Endothelial cell (in vitro differentiated cells): ENCODE results near the gene POFUT2. TPM values are rescaled to one million over a fixed set of nuclear protein-coding genes. Genes with fewer than 3 reads are reported as not detected.
A peak's percentile ranks its signal among the peaks of the same experiment; 100 is the strongest.

Experiments
- DNase-seq: peaks from one replicate; pipeline ENCODE4 v3.0.0; 2021; ENCODE audit warnings: low spot score
- H3K27ac Mint-ChIP-seq: one replicate; pipeline ENCODE4 v1.8.0; 2021; ENCODE audit warnings: mixed read lengths, inconsistent platforms; ENCODE audit not compliant: unreplicated experiment
- H3K27me3 Mint-ChIP-seq: one replicate; pipeline ENCODE4 v1.8.0; 2021; ENCODE audit warnings: mild to moderate bottlenecking, moderate library complexity, mixed read lengths, inconsistent platforms; ENCODE audit not compliant: unreplicated experiment
- H3K36me3 Mint-ChIP-seq: one replicate; pipeline ENCODE4 v1.8.0; 2021; ENCODE audit warnings: mild to moderate bottlenecking, low read depth, mixed read lengths, inconsistent platforms; ENCODE audit not compliant: unreplicated experiment
- H3K4me1 Mint-ChIP-seq: one replicate; pipeline ENCODE4 v1.8.0; 2021; ENCODE audit warnings: mild to moderate bottlenecking, mixed read lengths, inconsistent platforms; ENCODE audit not compliant: unreplicated experiment
- H3K4me3 Mint-ChIP-seq: one replicate; pipeline ENCODE4 v1.8.0; 2021; ENCODE audit warnings: mild to moderate bottlenecking, mixed read lengths, inconsistent platforms; ENCODE audit not compliant: unreplicated experiment
- H3K9me3 Mint-ChIP-seq: one replicate; pipeline ENCODE4 v1.8.0; 2021; ENCODE audit warnings: mixed read lengths, inconsistent platforms; ENCODE audit not compliant: unreplicated experiment
- total RNA-seq: library from RNA; stranded (reverse); fragmentation: NEBNext Ultra II Directional; extraction: Animal tissue kit (Norgen Biotek cat#: 25700); gene quantifications from one replicate; pipeline ENCODE4 v1.2.1, GENCODE V29; 2021; ENCODE audit not compliant: unreplicated experiment
- TF ChIP-seq, protein P1 (sequence below): fragments of 200-600 bp; sonication (generic); IDR thresholded peaks from one replicate; pipeline ENCODE4 v1.5.0; 2021; ENCODE audit warnings: antibody characterized with exemption; ENCODE audit not compliant: unreplicated experiment

POFUT2 gene
- total RNA-seq, 1 donor from 2014 or later = 37.8 TPM

DNA sequence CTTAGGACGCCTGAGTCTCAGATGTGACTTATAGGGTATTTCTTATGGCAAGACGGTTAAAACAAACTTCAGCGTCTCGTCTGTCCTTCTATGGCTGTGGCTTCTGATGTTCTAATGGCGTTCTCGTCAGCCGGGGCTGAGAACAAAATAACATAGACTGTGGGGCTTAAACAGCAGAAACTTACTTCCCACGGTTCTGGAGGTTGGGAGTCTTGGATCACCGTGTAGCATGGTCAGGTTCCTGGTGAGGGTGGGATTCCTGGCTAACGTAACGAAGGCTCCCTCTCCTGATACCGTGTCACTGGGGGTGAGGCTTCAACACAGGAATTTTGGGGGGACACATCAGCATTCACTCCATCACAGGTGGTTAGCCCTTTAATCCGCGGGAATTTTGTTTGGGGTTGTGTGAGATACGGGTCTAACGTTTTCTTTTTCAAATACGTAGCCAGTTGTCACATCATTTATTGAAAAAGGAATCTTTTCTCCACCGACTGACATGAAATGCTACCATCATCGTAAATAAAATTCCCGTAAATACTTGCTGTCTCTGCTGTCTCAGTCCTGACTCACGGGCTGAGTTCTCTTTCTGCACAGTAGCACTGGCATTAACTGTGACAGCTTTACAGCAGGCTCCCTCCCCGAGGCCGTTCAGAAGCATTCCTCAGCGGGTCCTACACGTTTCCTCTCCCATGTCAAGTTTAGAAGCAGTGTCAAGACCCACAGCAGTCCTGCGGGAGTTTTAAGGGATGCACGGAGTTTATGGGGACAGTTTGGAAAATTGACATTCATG is 8.1 kb upstream of the POFUT2 start:
- H3K4me3 Mint-ChIP-seq = peak overlapping the region; percentile 79
- peak overlapping the region; percentile 31 for H3K27ac Mint-ChIP-seq
- TF ChIP-seq, protein P1, sequence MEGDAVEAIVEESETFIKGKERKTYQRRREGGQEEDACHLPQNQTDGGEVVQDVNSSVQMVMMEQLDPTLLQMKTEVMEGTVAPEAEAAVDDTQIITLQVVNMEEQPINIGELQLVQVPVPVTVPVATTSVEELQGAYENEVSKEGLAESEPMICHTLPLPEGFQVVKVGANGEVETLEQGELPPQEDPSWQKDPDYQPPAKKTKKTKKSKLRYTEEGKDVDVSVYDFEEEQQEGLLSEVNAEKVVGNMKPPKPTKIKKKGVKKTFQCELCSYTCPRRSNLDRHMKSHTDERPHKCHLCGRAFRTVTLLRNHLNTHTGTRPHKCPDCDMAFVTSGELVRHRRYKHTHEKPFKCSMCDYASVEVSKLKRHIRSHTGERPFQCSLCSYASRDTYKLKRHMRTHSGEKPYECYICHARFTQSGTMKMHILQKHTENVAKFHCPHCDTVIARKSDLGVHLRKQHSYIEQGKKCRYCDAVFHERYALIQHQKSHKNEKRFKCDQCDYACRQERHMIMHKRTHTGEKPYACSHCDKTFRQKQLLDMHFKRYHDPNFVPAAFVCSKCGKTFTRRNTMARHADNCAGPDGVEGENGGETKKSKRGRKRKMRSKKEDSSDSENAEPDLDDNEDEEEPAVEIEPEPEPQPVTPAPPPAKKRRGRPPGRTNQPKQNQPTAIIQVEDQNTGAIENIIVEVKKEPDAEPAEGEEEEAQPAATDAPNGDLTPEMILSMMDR = no peak
- peaks cover 11% of the 10 kb centered on the region for H3K4me1 Mint-ChIP-seq
- no peaks in the 10 kb centered on the region for H3K36me3 Mint-ChIP-seq
- peak; percentile 2 for DNase-seq
- peaks cover 8% of the 10 kb centered on the region for H3K27me3 Mint-ChIP-seq
- H3K9me3 Mint-ChIP-seq = no peaks in the 10 kb centered on the region

DNA sequence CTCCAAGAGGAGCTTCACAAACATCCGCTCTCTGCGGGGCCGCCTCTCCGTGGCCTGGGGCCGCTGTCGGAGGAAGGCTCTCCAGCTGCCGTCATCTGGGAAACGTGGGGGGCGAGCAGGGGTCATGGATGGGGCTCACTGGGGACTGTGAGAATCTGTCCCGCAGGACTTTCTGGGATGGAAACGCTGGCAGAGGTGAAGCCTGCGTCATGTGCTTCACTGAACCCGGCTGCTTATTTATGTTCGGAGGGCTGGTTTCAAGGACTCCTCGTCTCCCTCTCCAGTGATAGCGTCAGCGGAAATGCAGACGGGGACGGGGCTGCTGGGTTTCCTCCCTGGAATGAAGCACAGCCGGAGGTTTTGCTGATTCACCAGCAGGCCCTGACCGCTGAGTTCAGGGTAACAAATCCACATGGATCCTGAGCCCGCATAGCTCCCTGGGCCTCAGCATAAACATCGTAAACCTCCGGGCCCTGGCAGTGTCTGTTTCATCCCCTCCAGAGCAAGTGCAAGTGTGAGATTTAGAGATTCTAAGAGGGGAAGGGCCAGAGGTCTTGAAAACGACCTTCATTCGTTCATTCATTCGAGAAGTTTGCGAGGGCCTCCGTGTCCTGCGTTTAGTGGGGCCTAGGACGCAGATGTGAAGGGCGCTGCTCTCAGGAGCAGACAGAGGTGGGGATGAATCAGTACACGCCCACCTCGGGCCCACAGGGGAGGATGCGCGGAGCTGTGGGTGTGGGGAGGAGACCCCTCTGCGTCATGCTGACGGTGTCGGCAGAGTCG is 7.0 kb upstream of the POFUT2 start:
- H3K9me3 Mint-ChIP-seq = no peaks in the 10 kb centered on the region
- peaks cover 8% of the 10 kb centered on the region for H3K27me3 Mint-ChIP-seq
- no peak overlapping the region for H3K4me3 Mint-ChIP-seq
- TF ChIP-seq, protein P1 = no peak
- DNase-seq = peak; percentile 37
- H3K36me3 Mint-ChIP-seq = peaks cover 3% of the 10 kb centered on the region
- peak overlapping the region; percentile 46 for H3K27ac Mint-ChIP-seq
- H3K4me1 Mint-ChIP-seq = peaks cover 11% of the 10 kb centered on the region

DNA sequence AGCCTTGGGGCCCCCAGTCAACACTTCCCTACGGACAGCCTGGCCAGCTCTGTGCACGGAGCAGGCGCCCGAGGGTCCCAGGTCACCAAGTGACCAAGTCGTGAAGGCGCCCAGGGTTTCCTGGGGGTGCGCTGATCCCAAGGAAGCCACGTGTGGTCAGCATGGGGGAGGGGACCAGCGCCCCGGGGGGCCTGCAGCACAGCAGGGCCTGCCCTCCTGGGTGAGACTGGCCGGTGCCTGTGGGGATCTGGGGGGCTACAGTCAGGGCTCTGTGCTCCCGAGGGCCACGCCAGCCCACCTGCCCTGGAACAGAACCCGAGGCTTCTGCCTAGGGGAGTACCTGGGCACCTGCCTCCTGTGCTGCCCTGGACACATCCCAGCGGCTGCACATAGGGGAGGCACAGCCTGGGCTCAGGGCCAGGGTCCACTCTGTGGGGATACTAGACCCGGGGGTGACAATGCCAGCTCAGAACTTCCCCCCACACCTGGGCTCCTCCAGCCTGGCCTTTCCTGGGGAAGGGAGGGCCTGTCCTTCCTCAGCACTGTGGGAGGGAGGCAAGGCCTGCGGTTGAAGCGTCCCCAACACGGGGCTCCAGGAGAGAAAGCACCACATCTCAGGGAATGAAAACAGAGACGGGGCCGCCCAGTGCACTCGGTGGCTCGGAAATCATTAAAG is 6.2 kb upstream of the POFUT2 start:
- DNase-seq = peak; percentile 3
- TF ChIP-seq, protein P1 = no peak
- Mint-ChIP-seq H3K9me3 (no peaks in the 10 kb centered on the region), H3K4me1 (peaks cover 11% of the 10 kb centered on the region), H3K4me3 (no peak overlapping the region), H3K27me3 (peaks cover 5% of the 10 kb centered on the region), H3K27ac (no peak overlapping the region), H3K36me3 (peaks cover 4% of the 10 kb centered on the region)

DNA sequence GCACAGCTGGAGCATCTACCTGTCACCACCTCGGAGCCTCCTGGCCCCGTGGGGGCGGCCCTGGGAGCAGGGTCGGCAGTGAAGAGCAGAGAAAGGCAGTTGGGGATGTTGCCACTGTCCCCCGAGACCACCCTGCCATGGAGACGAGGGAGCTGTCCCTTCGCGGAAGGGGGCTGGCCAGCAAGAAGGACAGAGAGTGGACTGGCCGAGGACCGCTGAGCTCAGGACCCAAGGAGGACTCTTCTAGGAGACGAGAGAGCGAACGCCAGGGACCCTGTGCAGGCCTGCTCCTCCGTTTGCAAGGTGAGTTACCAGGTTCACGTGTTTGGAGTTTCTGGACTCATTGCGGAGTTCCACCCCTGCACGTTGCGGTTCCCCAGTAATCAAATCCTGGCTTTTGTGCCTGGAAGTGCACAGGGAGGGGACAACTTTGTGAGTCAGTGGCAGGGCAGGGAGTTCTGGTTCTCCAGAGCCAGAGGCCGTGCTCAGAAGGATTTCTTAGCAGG is 5.6 kb upstream of the POFUT2 start:
- TF ChIP-seq, protein P1 = no peak
- no peak overlapping the region for H3K4me3 Mint-ChIP-seq
- H3K27ac Mint-ChIP-seq = no peak overlapping the region
- peaks cover 3% of the 10 kb centered on the region for H3K27me3 Mint-ChIP-seq
- DNase-seq = no peak
- peaks cover 11% of the 10 kb centered on the region for H3K4me1 Mint-ChIP-seq
- no peaks in the 10 kb centered on the region for H3K9me3 Mint-ChIP-seq
- H3K36me3 Mint-ChIP-seq = peaks cover 4% of the 10 kb centered on the region
